ENCODE measurements around the gene PSIP1.
A peak's percentile ranks its signal among the peaks of the same experiment; 100 is the strongest.
"Not testable (repeated sequence)": the region's sequence is repeated elsewhere in the genome, so short reads cannot be mapped to it uniquely, and the experiment has no call there.

The PSIP1 gene

DNA sequence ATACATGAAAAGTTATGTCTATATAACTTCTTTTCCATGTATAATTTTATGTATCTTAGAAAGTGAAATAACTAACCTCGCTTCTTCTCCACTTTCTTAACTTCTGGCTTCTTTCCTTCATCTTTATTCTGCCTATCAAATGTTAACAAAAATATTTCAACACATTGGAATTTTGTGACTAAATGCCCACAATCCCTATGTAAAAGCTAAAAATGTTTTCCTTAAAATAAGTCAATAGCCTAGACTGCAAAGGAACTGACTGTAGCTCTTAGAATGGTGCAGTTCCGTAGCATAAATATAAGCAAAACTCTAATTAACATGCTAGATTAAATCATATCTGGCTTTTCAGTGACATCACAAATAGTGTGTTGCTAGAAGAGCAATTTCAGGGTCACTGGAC is 40.9 kb downstream of the PSIP1 start:
- H3K4me3 ChIP-seq (replicated peaks in 1 of 2; ENCODE audit: low read depth in 2 of 2, low read length in 2 of 2) = no peak overlapping the region
- TF ChIP-seq, protein P1, sequence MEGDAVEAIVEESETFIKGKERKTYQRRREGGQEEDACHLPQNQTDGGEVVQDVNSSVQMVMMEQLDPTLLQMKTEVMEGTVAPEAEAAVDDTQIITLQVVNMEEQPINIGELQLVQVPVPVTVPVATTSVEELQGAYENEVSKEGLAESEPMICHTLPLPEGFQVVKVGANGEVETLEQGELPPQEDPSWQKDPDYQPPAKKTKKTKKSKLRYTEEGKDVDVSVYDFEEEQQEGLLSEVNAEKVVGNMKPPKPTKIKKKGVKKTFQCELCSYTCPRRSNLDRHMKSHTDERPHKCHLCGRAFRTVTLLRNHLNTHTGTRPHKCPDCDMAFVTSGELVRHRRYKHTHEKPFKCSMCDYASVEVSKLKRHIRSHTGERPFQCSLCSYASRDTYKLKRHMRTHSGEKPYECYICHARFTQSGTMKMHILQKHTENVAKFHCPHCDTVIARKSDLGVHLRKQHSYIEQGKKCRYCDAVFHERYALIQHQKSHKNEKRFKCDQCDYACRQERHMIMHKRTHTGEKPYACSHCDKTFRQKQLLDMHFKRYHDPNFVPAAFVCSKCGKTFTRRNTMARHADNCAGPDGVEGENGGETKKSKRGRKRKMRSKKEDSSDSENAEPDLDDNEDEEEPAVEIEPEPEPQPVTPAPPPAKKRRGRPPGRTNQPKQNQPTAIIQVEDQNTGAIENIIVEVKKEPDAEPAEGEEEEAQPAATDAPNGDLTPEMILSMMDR (IDR thresholded peaks at IDR 0.05; ENCODE audit: low read depth, low read length) = no peak
- peak in 1 of 2 donors; percentile 10 for DNase-seq (ENCODE audit: low read depth in 2 of 2)

DNA sequence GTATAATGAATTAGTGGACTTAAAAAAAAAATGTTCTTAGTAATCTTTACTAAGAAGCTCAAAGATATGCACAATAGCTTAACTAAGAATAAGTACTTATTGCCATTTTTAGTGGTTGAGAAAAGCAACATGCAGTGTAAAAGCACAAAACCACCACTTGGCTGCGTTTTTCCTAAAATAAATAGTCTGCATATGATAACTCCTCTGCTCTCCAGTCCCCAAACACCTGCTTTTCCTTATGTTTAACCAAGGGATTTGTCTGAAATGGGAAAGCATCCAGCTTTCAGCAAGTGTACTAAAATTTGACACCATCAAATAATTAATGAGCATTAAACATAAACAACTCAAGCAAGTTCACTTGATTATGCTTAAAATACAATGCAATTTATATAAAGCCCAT is 41.4 kb downstream of the PSIP1 start:
- DNase-seq (ENCODE audit: low read depth in 2 of 2) = peak; percentile 5 to 9
- no peak overlapping the region for H3K4me3 ChIP-seq (replicated peaks in 1 of 2; ENCODE audit: low read depth in 2 of 2, low read length in 2 of 2)
- TF ChIP-seq, protein P1 (IDR thresholded peaks at IDR 0.05; ENCODE audit: low read depth, low read length) = no peak

DNA sequence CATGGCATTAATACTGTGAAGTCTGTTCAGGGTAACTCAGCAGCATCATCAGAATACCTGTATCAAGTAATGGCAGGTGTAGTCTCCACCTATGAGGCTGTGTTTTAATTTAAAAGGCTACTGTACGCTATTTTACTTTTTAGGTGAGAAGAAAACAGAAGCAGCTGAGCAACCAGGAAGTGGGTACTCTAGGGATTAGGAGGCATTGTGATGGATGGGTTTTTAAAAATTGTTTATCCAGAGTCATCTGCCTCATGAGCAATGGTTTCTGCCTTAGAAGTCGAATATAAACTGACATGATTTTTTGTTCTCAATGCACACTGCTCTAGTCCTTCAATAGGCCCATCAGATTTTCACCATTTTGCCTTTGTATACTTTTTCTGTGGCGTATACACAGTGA is 42.6 kb downstream of the PSIP1 start:
- no peak overlapping the region for H3K4me3 ChIP-seq (replicated peaks in 1 of 2; ENCODE audit: low read depth in 2 of 2, low read length in 2 of 2)
- TF ChIP-seq, protein P1 (IDR thresholded peaks at IDR 0.05; ENCODE audit: low read depth, low read length) = no peak

DNA sequence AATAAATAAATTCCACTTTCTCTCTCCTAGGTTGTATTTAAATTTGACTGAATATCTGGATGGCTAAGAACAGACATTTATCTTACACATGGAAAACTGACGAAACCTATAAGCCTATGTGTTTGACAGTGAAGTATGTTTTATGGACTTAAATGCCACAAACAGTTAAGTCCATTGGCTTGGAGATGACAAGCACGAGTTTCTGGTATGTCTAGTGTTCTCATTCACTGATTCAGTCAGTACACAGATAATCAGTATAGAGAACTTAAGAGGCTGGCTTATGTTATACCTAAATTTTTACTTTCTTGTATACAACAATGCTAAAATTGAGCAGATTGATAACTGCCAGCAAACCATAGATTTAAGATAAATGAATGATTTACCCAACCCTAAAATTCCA is 49.2 kb downstream of the PSIP1 start:
- DNase-seq (ENCODE audit: low read depth in 2 of 2) = no peak
- H3K4me3 ChIP-seq (replicated peaks in 1 of 2; ENCODE audit: low read depth in 2 of 2, low read length in 2 of 2) = no peak overlapping the region
- TF ChIP-seq, protein P1 (IDR thresholded peaks at IDR 0.05; ENCODE audit: low read depth, low read length) = no peak

More for the DNA sequence above, 42.6 kb downstream of the PSIP1 start:
- DNase-seq (ENCODE audit: low read depth in 2 of 2) = no peak

DNA sequence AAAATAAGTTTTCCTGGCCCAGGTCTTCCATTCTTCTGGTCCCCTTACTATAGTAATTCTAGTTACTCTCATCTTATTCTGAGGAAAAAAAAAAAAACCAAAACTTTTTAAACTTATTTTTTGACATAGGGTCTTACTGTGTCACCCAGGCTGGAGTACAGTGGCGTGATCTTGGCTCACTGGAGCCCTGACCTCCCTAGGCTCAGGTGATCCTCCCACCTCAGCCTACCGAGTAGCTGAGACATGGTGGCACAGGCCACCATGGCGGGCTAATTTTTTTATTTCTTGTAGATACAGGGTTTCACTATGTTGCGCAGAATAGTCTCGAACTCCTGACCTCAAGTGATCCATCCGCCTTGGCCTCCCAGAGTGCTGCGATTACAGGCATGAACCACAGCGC is 49.7 kb downstream of the PSIP1 start:
- DNase-seq (ENCODE audit: low read depth in 2 of 2) = no peak
- TF ChIP-seq, protein P1 (IDR thresholded peaks at IDR 0.05; ENCODE audit: low read depth, low read length) = no peak
- no peak overlapping the region for H3K4me3 ChIP-seq (replicated peaks in 1 of 2; ENCODE audit: low read depth in 2 of 2, low read length in 2 of 2)

DNA sequence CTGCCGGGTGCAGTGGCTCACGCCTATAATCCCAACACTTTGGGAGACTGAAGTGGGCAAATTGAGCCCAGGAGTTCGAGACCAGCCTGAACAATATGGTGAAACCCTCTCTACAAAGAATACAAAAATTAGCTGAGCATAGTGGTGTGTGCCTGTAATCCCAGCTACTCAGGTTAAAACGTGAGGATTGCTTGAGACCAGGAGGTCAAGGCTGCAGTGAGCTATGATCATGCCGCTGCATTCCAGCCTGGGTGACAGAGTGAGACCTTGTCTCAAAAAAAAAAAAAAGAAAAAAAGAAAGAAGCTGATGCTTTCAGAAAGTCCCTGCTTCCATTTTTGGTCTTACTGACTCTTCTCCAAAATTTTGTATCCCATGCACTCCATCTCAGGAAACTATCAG is 56.8 kb downstream of the PSIP1 start:
- DNase-seq (ENCODE audit: low read depth in 2 of 2) = no peak
- no peak overlapping the region for H3K4me3 ChIP-seq (replicated peaks in 1 of 2; ENCODE audit: low read depth in 2 of 2, low read length in 2 of 2)

DNA sequence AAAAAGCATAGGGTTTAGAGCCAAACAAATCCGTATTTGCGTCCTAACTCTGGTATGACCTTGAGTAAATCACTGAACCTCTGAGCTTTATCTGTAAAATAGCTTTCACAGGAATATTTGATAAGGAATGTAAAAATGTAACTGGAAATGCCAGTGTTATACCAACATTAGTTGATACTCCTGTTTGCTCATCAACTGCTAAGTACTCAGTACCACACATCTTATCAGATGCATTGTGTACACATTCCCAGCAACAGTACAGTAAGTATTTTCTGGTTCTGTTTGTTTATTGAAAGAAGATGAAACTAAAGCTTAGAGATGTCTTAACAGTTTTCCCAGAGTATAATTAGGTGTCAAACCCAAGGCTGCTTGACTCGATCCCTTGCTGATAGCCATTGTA is 66.6 kb downstream of the PSIP1 start:
- TF ChIP-seq, protein P1 (IDR thresholded peaks at IDR 0.05; ENCODE audit: low read depth, low read length) = no peak
- DNase-seq (ENCODE audit: low read depth in 2 of 2) = no peak

More for the DNA sequence above, 56.8 kb downstream of the PSIP1 start:
- TF ChIP-seq, protein P1 (IDR thresholded peaks at IDR 0.05; ENCODE audit: low read depth, low read length) = no peak

DNA sequence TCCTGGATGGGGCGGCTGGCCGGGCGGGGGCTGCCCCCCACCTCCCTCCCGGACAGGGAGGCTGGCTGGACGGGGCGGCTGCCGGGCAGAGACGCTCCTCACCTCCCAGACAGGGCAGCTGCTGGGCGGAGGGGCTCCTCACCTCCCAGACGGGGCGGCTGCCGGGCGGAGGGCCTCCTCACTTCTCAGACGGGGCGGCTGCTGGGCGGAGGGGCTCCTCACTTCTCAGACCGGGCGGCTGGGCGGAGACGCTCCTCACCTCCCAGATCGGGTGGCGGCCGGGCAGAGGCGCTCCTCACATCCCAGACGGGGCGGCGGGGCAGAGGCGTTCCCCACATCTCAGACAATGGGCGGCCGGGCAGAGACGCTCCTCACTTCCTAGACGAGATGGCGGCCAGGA is 68.5 kb downstream of the PSIP1 start:
- H3K4me3 ChIP-seq (replicated peaks in 1 of 2; ENCODE audit: low read depth in 2 of 2, low read length in 2 of 2); DNase-seq (ENCODE audit: low read depth in 2 of 2): not testable (repeated sequence)

More for the DNA sequence above, 66.6 kb downstream of the PSIP1 start:
- no peak overlapping the region for H3K4me3 ChIP-seq (replicated peaks in 1 of 2; ENCODE audit: low read depth in 2 of 2, low read length in 2 of 2)

DNA sequence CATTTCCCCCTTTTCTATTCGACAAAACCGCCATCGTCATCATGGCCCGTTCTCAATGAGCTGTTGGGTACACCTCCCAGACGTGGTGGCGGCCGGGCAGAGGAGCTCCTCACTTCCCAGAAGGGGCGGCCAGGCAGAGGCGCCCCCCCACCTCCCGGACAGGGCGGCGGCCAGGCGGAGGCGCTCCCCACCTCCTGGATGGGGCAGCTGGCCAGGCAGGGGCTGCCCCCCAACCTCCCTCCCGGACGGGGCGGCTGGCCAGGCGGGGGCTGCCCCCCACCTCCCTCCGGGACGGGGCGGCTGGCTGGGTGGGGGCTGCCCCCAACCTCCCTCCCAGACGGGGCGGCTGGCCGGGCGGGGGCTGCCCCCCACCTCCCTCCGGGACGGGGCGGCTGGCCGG is 68.9 kb downstream of the PSIP1 start:
- DNase-seq (ENCODE audit: low read depth in 2 of 2); H3K4me3 ChIP-seq (replicated peaks in 1 of 2; ENCODE audit: low read depth in 2 of 2, low read length in 2 of 2): not testable (repeated sequence)
